WTC11 (cell line): ENCODE data around the gene RAI1. TPM values are rescaled to one million over a fixed set of nuclear protein-coding genes. Genes with fewer than 3 reads are reported as not detected.
A peak's percentile ranks its signal among the peaks of the same experiment; 100 is the strongest.

Source experiments
- ATAC-seq: fragments of 200-7000 bp; cut with Tn5 transposase; 2 replicates; pipeline ENCODE4 v1.10.0; 2021; ENCODE audit warnings: mild to moderate bottlenecking, moderate library complexity
- CTCF ChIA-PET: fragments of 300-600 bp; sonication (Branson Sonifier 250); formaldehyde crosslinking; loops from one replicate; lab custom pipeline; 2021; ENCODE audit warnings: antibody characterized with exemption; lab: Charles Lee
- POLR2A ChIA-PET: fragments of 350-600 bp; sonication (Branson Sonifier 250); formaldehyde crosslinking; loops from one replicate; lab custom pipeline; 2021; ENCODE audit warnings: antibody characterized with exemption; lab: Charles Lee
- DNase-seq: peaks from one replicate; pipeline ENCODE4 v3.0.0; 2021; ENCODE audit warnings: low spot score
- H3K27ac Mint-ChIP-seq: 2 replicates; pipeline ENCODE4 v1.8.0; 2021; ENCODE audit warnings: mixed read lengths
- H3K27me3 Mint-ChIP-seq: 2 replicates; pipeline ENCODE4 v1.8.0; 2021; ENCODE audit warnings: low read depth, mild to moderate bottlenecking, moderate library complexity, mixed read lengths
- H3K36me3 Mint-ChIP-seq: 2 replicates; pipeline ENCODE4 v1.8.0; 2021; ENCODE audit warnings: mixed read lengths
- H3K4me1 Mint-ChIP-seq: 2 replicates; pipeline ENCODE4 v1.8.0; 2022; ENCODE audit warnings: mixed read lengths
- H3K4me3 Mint-ChIP-seq: 2 replicates; pipeline ENCODE4 v1.8.0; 2021; ENCODE audit warnings: mild to moderate bottlenecking, moderate library complexity, mixed read lengths
- H3K9me3 Mint-ChIP-seq: 2 replicates; pipeline ENCODE4 v1.8.0; 2021; ENCODE audit warnings: mixed read lengths
- CREM ChIP-seq: sonication (generic); formaldehyde crosslinking; IDR thresholded peaks from 2 replicates; pipeline ENCODE4 v1.8.1; 2022; ENCODE audit warnings: mild to moderate bottlenecking, missing genetic modification reagents, moderate library complexity
- ELF4 ChIP-seq: sonication (generic); formaldehyde crosslinking; IDR thresholded peaks from 2 replicates; pipeline ENCODE4 v1.8.1; 2022; ENCODE audit warnings: low read depth, mild to moderate bottlenecking, moderate library complexity, missing genetic modification reagents
- NFE2L1 ChIP-seq: sonication (generic); formaldehyde crosslinking; IDR thresholded peaks from 2 replicates; pipeline ENCODE4 v1.8.1; 2023; ENCODE audit warnings: missing genetic modification reagents
- OVOL2 ChIP-seq: fragments of 250-450 bp; sonication (Bioruptor Pico); IDR thresholded peaks from 2 replicates; pipeline ENCODE4 v1.9.0; 2021; ENCODE audit warnings: mild to moderate bottlenecking, borderline replicate concordance
- SOX15 ChIP-seq: fragments of 250-450 bp; sonication (Bioruptor Pico); IDR thresholded peaks from 2 replicates; pipeline ENCODE4 v1.9.0; 2021; ENCODE audit warnings: mild to moderate bottlenecking
- SP1 ChIP-seq: sonication (generic); formaldehyde crosslinking; conservative IDR thresholded peaks from 2 replicates; pipeline ENCODE4 v1.8.1; 2022; ENCODE audit warnings: missing genetic modification reagents
- ZBTB21 ChIP-seq: sonication (generic); formaldehyde crosslinking; IDR thresholded peaks from 2 replicates; pipeline ENCODE4 v1.8.1; 2023; ENCODE audit warnings: mild to moderate bottlenecking, missing genetic modification reagents, borderline replicate concordance
- ZNF138 ChIP-seq: sonication (generic); formaldehyde crosslinking; conservative IDR thresholded peaks from 2 replicates; pipeline ENCODE4 v1.8.1; 2022; ENCODE audit warnings: mild to moderate bottlenecking, moderate library complexity, missing genetic modification reagents
- ZNF671 ChIP-seq: fragments of 250-450 bp; sonication (Bioruptor Pico); IDR thresholded peaks from 2 replicates; pipeline ENCODE4 v1.8.0; 2021; ENCODE audit warnings: mild to moderate bottlenecking
- total RNA-seq: library from RNA; stranded (reverse); gene quantifications from 3 replicates; pipeline ENCODE4 v1.2.3, GENCODE V29; 2021
- TF ChIP-seq, protein P1 (sequence below): fragments of 250-450 bp; sonication (Bioruptor Pico); IDR thresholded peaks from 2 replicates; pipeline ENCODE4 v1.9.0; 2021; ENCODE audit warnings: mild to moderate bottlenecking
- TF ChIP-seq, protein P2 (sequence below): sonication (generic); formaldehyde crosslinking; IDR thresholded peaks from 2 replicates; pipeline ENCODE4 v1.8.1; 2023; ENCODE audit warnings: mild to moderate bottlenecking, missing genetic modification reagents, borderline replicate concordance
- TF ChIP-seq, protein P3 (sequence below): sonication (generic); formaldehyde crosslinking; conservative IDR thresholded peaks from 2 replicates; pipeline ENCODE4 v1.8.1; 2023; ENCODE audit warnings: mild to moderate bottlenecking, low read depth, missing genetic modification reagents, moderate library complexity
- TF ChIP-seq, protein P4 (sequence below): fragments of 250-450 bp; sonication (Bioruptor Pico); IDR thresholded peaks from 2 replicates; pipeline ENCODE4 v1.9.0; 2021; ENCODE audit warnings: moderate library complexity, mild to moderate bottlenecking, inconsistent platforms, borderline replicate concordance
- TF ChIP-seq, protein P5 (sequence below): fragments of 250-450 bp; sonication (Bioruptor Pico); IDR thresholded peaks from 2 replicates; pipeline ENCODE4 v1.9.0; 2021; ENCODE audit warnings: mild to moderate bottlenecking
- TF ChIP-seq, protein P6 (sequence below): sonication (generic); formaldehyde crosslinking; IDR thresholded peaks from 2 replicates; pipeline ENCODE4 v1.8.0; 2022; ENCODE audit warnings: missing genetic modification reagents
- TF ChIP-seq, protein P7 (sequence below): sonication (generic); formaldehyde crosslinking; IDR thresholded peaks from 2 replicates; pipeline ENCODE4 v1.8.1; 2023; ENCODE audit warnings: mild to moderate bottlenecking, missing genetic modification reagents, moderate library complexity

RAI1 gene
- total RNA-seq, 1 experiment from 2014 or later: 12.7 TPM

DNA sequence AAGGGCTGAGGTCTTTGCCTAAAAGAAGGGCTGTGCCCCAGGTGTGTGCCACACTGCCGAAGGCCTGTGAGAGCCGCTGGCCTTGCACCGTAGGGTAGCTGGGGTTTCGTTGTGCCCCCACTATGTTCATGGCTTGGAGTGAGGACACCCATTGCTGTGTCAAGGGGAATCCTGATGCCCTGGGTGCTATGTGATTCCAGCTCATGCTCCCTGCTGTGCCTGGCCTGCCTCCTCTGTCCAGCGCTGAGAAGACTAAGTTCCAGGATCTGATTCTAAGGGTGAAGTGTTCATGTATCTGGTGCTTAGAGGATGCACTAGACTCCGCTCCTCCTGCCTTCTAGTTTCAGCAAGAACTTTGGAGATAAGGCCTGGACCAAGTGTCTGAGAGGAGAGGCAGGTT is 108.2 kb downstream of the RAI1 start (continued):
- TF ChIP-seq, protein P1, sequence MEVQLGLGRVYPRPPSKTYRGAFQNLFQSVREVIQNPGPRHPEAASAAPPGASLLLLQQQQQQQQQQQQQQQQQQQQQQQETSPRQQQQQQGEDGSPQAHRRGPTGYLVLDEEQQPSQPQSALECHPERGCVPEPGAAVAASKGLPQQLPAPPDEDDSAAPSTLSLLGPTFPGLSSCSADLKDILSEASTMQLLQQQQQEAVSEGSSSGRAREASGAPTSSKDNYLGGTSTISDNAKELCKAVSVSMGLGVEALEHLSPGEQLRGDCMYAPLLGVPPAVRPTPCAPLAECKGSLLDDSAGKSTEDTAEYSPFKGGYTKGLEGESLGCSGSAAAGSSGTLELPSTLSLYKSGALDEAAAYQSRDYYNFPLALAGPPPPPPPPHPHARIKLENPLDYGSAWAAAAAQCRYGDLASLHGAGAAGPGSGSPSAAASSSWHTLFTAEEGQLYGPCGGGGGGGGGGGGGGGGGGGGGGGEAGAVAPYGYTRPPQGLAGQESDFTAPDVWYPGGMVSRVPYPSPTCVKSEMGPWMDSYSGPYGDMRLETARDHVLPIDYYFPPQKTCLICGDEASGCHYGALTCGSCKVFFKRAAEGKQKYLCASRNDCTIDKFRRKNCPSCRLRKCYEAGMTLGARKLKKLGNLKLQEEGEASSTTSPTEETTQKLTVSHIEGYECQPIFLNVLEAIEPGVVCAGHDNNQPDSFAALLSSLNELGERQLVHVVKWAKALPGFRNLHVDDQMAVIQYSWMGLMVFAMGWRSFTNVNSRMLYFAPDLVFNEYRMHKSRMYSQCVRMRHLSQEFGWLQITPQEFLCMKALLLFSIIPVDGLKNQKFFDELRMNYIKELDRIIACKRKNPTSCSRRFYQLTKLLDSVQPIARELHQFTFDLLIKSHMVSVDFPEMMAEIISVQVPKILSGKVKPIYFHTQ (CRISPR knock-in tag): no peak
- TF ChIP-seq ELF4 (CRISPR knock-in tag) (no peak), SP1 (CRISPR knock-in tag) (no peak), OVOL2 (CRISPR knock-in tag) (no peak), ZNF138 (CRISPR knock-in tag) (no peak)
- TF ChIP-seq, protein P2, sequence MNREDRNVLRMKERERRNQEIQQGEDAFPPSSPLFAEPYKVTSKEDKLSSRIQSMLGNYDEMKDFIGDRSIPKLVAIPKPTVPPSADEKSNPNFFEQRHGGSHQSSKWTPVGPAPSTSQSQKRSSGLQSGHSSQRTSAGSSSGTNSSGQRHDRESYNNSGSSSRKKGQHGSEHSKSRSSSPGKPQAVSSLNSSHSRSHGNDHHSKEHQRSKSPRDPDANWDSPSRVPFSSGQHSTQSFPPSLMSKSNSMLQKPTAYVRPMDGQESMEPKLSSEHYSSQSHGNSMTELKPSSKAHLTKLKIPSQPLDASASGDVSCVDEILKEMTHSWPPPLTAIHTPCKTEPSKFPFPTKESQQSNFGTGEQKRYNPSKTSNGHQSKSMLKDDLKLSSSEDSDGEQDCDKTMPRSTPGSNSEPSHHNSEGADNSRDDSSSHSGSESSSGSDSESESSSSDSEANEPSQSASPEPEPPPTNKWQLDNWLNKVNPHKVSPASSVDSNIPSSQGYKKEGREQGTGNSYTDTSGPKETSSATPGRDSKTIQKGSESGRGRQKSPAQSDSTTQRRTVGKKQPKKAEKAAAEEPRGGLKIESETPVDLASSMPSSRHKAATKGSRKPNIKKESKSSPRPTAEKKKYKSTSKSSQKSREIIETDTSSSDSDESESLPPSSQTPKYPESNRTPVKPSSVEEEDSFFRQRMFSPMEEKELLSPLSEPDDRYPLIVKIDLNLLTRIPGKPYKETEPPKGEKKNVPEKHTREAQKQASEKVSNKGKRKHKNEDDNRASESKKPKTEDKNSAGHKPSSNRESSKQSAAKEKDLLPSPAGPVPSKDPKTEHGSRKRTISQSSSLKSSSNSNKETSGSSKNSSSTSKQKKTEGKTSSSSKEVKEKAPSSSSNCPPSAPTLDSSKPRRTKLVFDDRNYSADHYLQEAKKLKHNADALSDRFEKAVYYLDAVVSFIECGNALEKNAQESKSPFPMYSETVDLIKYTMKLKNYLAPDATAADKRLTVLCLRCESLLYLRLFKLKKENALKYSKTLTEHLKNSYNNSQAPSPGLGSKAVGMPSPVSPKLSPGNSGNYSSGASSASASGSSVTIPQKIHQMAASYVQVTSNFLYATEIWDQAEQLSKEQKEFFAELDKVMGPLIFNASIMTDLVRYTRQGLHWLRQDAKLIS (CRISPR knock-in tag): no peak
- TF ChIP-seq, protein P3, sequence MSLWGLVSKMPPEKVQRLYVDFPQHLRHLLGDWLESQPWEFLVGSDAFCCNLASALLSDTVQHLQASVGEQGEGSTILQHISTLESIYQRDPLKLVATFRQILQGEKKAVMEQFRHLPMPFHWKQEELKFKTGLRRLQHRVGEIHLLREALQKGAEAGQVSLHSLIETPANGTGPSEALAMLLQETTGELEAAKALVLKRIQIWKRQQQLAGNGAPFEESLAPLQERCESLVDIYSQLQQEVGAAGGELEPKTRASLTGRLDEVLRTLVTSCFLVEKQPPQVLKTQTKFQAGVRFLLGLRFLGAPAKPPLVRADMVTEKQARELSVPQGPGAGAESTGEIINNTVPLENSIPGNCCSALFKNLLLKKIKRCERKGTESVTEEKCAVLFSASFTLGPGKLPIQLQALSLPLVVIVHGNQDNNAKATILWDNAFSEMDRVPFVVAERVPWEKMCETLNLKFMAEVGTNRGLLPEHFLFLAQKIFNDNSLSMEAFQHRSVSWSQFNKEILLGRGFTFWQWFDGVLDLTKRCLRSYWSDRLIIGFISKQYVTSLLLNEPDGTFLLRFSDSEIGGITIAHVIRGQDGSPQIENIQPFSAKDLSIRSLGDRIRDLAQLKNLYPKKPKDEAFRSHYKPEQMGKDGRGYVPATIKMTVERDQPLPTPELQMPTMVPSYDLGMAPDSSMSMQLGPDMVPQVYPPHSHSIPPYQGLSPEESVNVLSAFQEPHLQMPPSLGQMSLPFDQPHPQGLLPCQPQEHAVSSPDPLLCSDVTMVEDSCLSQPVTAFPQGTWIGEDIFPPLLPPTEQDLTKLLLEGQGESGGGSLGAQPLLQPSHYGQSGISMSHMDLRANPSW (CRISPR knock-in tag): no peak
- TF ChIP-seq, protein P4, sequence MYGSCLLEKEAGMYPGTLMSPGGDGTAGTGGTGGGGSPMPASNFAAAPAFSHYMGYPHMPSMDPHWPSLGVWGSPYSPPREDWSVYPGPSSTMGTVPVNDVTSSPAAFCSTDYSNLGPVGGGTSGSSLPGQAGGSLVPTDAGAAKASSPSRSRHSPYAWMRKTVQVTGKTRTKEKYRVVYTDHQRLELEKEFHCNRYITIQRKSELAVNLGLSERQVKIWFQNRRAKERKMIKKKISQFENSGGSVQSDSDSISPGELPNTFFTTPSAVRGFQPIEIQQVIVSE (CRISPR knock-in tag): no peak
- TF ChIP-seq, protein P5, sequence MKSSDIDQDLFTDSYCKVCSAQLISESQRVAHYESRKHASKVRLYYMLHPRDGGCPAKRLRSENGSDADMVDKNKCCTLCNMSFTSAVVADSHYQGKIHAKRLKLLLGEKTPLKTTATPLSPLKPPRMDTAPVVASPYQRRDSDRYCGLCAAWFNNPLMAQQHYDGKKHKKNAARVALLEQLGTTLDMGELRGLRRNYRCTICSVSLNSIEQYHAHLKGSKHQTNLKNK (CRISPR knock-in tag): no peak
- TF ChIP-seq, all 79 proteins: peak for 0

DNA sequence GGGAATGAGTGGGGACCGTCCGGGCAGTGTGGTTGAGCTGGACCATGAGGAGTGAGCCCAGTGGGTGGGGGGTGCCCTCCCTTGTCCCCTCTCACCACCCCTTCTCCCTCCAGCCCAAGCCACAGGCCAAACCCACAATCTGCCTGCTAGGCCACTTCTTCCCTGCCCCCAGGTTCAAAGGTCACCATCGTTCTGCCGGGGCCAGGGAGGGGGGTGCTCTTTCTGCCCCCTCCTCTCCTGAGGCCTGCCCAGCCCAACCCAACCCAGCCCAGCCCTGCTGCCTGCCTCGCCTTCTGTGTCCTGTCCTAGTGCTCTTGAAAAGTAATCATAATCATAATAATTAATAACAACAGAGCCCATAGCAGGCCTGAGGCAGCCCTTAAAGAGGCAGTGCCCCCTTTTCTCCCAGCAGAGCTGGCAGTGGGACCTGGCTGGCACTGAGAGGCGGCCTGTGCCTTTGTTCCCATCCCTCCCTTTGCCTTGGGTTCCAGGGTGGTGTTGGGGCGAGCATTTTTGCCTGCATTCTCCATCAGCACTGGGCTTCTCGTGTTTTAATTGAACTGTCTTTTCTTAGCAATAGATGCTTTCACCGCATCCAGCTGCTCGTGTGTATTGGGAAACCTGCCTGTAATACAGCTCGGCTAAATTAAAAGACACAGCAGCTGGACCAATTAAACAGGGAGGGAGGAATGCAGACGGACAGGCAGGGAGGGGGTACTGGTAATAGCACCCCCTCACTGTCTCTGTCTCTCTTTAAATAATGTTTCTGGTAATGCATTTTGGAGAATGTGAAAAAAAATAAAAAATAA is 108.8 kb downstream of the RAI1 start:
- Mint-ChIP-seq H3K4me3 (no peak overlapping the region), H3K4me1 (peaks cover 64% of the 10 kb centered on the region), H3K27me3 (peaks cover 48% of the 10 kb centered on the region), H3K27ac (no peak overlapping the region), H3K36me3 (no peaks in the 10 kb centered on the region), H3K9me3 (no peaks in the 10 kb centered on the region)
- TF ChIP-seq ZBTB21 (CRISPR knock-in tag) (no peak), CREM (no peak), ZNF671 (no peak), NFE2L1 (CRISPR knock-in tag) (no peak), SOX15 (CRISPR knock-in tag) (no peak)
- TF ChIP-seq, protein P6, sequence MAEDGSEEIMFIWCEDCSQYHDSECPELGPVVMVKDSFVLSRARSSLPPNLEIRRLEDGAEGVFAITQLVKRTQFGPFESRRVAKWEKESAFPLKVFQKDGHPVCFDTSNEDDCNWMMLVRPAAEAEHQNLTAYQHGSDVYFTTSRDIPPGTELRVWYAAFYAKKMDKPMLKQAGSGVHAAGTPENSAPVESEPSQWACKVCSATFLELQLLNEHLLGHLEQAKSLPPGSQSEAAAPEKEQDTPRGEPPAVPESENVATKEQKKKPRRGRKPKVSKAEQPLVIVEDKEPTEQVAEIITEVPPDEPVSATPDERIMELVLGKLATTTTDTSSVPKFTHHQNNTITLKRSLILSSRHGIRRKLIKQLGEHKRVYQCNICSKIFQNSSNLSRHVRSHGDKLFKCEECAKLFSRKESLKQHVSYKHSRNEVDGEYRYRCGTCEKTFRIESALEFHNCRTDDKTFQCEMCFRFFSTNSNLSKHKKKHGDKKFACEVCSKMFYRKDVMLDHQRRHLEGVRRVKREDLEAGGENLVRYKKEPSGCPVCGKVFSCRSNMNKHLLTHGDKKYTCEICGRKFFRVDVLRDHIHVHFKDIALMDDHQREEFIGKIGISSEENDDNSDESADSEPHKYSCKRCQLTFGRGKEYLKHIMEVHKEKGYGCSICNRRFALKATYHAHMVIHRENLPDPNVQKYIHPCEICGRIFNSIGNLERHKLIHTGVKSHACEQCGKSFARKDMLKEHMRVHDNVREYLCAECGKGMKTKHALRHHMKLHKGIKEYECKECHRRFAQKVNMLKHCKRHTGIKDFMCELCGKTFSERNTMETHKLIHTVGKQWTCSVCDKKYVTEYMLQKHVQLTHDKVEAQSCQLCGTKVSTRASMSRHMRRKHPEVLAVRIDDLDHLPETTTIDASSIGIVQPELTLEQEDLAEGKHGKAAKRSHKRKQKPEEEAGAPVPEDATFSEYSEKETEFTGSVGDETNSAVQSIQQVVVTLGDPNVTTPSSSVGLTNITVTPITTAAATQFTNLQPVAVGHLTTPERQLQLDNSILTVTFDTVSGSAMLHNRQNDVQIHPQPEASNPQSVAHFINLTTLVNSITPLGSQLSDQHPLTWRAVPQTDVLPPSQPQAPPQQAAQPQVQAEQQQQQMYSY (CRISPR knock-in tag): 0 out of 2 replicates have a peak, but pooled peaks have one; percentile 15
- TF ChIP-seq, protein P5 (CRISPR knock-in tag): no peak
- TF ChIP-seq, protein P7, sequence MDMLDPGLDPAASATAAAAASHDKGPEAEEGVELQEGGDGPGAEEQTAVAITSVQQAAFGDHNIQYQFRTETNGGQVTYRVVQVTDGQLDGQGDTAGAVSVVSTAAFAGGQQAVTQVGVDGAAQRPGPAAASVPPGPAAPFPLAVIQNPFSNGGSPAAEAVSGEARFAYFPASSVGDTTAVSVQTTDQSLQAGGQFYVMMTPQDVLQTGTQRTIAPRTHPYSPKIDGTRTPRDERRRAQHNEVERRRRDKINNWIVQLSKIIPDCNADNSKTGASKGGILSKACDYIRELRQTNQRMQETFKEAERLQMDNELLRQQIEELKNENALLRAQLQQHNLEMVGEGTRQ (CRISPR knock-in tag): no peak
- ATAC-seq (no peak), DNase-seq (no peak)
- POLR2A ChIA-PET: no interaction called here
- CTCF ChIA-PET: interaction anchor here (1.1 to 1.4 kb wide), 3 partner anchors 11 to 22 kb away, joined by 3 to 4 read pairs (median 3); no protein-coding TSS in a partner anchor
